Activated T-cell treated with anti-CD3 and anti-CD28 coated beads, Interleukin-2, amount 50 U/mL, for 4 hours (primary cell): ENCODE data around the gene CKMT1A. TPM values are rescaled to one million over a fixed set of nuclear protein-coding genes. Genes with fewer than 3 reads are reported as not detected.
A peak's percentile ranks its signal among the peaks of the same experiment; 100 is the strongest.
"Not testable (repeated sequence)": the region's sequence is repeated elsewhere in the genome, so short reads cannot be mapped to it uniquely, and the experiment has no call there.

Source experiments
- ATAC-seq, 2 donors: fragments of 200-7000 bp; cut with Tn5 transposase; one replicate each; pipeline ENCODE4 v1.10.0; 2021
- DNase-seq: peaks from one replicate; pipeline ENCODE4 v3.0.0-alpha.2; 2020
- H3K27me3 Mint-ChIP-seq: one replicate; pipeline ENCODE4 v1.8.0; 2021; ENCODE audit warnings: low read depth, mixed read lengths
- H3K36me3 Mint-ChIP-seq: one replicate; pipeline ENCODE4 v1.8.0; 2022; ENCODE audit warnings: mixed read lengths; ENCODE audit not compliant: insufficient read depth
- H3K4me1 Mint-ChIP-seq: one replicate; pipeline ENCODE4 v1.8.0; 2021; ENCODE audit warnings: low read depth, mixed read lengths
- H3K4me3 Mint-ChIP-seq: one replicate; pipeline ENCODE4 v1.8.0; 2021; ENCODE audit warnings: mild to moderate bottlenecking, moderate library complexity, mixed read lengths
- H3K9me3 Mint-ChIP-seq: one replicate; pipeline ENCODE4 v1.8.0; 2021; ENCODE audit warnings: mixed read lengths
- total RNA-seq, 3 donors: library from RNA; stranded (reverse); gene quantifications; one replicate each; pipeline ENCODE4 v1.2.1, GENCODE V29; 2021

The CKMT1A gene
- total RNA-seq, 3 donors from 2014 or later, result not detected

GRCh38 chr15:43723151-43723550, 29.5 kb downstream of the CKMT1A start:
- Mint-ChIP-seq H3K36me3 (no peaks in the 10 kb centered on the region), H3K4me3 (no peak overlapping the region), H3K27me3 (peaks cover 6% of the 10 kb centered on the region), H3K9me3 (no peaks in the 10 kb centered on the region), H3K4me1 (no peaks in the 10 kb centered on the region)
- DNase-seq, result no peak
- no peak for ATAC-seq

- H3K4me3 Mint-ChIP-seq, H3K9me3 Mint-ChIP-seq, H3K4me1 Mint-ChIP-seq, H3K27me3 Mint-ChIP-seq, H3K36me3 Mint-ChIP-seq, DNase-seq, ATAC-seq: not testable (repeated sequence)
These were observed 32.6 kb downstream of the CKMT1A start for GRCh38 chr15:43726306-43726705.

- not testable (repeated sequence) for DNase-seq, H3K4me1 Mint-ChIP-seq, H3K4me3 Mint-ChIP-seq, H3K36me3 Mint-ChIP-seq, H3K27me3 Mint-ChIP-seq, ATAC-seq, H3K9me3 Mint-ChIP-seq
These were observed 34.5 kb downstream of the CKMT1A start for GRCh38 chr15:43728053-43728725.

- no peak for ATAC-seq
These were observed 41.8 kb downstream of the CKMT1A start for GRCh38 chr15:43735416-43735815.

GRCh38 chr15:43746245-43746902, 52.7 kb downstream of the CKMT1A start, which contains the start of gene PDIA3:
PDIA3 (plus strand) TSS chr15:43746438; CDS start chr15:43746540, 102 bp downstream.
- H3K9me3 Mint-ChIP-seq, H3K36me3 Mint-ChIP-seq, H3K27me3 Mint-ChIP-seq: not testable (repeated sequence)
- Mint-ChIP-seq H3K4me1 (peaks cover 37% of the 10 kb centered on the region), H3K4me3 (peak within 1 kb of the TSS; percentile 98)
- ATAC-seq, result peak; percentile 90 to 92
- peak; percentile 78 for DNase-seq

More at GRCh38 chr15:43735416-43735815, 41.8 kb downstream of the CKMT1A start:
- Mint-ChIP-seq H3K9me3 (no peaks in the 10 kb centered on the region), H3K4me1 (no peaks in the 10 kb centered on the region), H3K36me3 (peaks cover 3% of the 10 kb centered on the region), H3K27me3 (no peaks in the 10 kb centered on the region), H3K4me3 (no peak overlapping the region)
- no peak for DNase-seq

GRCh38 chr15:43746903-43747309, 53.2 kb downstream of the CKMT1A start:
- peak overlapping the region; percentile 98 for H3K4me3 Mint-ChIP-seq
- H3K9me3 Mint-ChIP-seq, DNase-seq, H3K27me3 Mint-ChIP-seq: not testable (repeated sequence)
- ATAC-seq, result peak; percentile 48 to 51
- H3K4me1 Mint-ChIP-seq, result peaks cover 42% of the 10 kb centered on the region
- H3K36me3 Mint-ChIP-seq, result peaks cover 12% of the 10 kb centered on the region

- ATAC-seq (no peak), DNase-seq (no peak)
- peak overlapping the region; percentile 98 for H3K4me3 Mint-ChIP-seq
- peaks cover 54% of the 10 kb centered on the region for H3K4me1 Mint-ChIP-seq
- peaks cover 16% of the 10 kb centered on the region for H3K36me3 Mint-ChIP-seq
- no peaks in the 10 kb centered on the region for H3K9me3 Mint-ChIP-seq
- no peaks in the 10 kb centered on the region for H3K27me3 Mint-ChIP-seq
These were observed 54.7 kb downstream of the CKMT1A start for GRCh38 chr15:43748376-43748775.

Other genes starting within 250 kb of the CKMT1A start
- 10 to 100 TPM; 30.5 to 36.1 (median 35.3) TPM for gene TP53BP1, start 200.7 kb upstream of the CKMT1A start, total RNA-seq
- 1 to 10 TPM; 1.1 to 1.2 (median 1.2) TPM for gene MAP1A, start 176.3 kb upstream of the CKMT1A start, total RNA-seq
- gene PPIP5K1, start 103.7 kb upstream of the CKMT1A start, total RNA-seq, result 10 to 100 TPM; 30.8 to 33.4 (median 31.6) TPM
- gene CKMT1B, start 99.8 kb upstream of the CKMT1A start, total RNA-seq, result under 1 TPM in 1 of 3 donors, not detected in 2; 0.48 TPM
- gene STRC, start 75.1 kb upstream of the CKMT1A start, total RNA-seq, result under 1 TPM; 0.13 to 0.33 (median 0.22) TPM
- gene CATSPER2, start 45.0 kb upstream of the CKMT1A start, total RNA-seq, result 1 to 10 TPM; 3.4 to 5.4 (median 3.9) TPM
- 100 to 1,000 TPM; 434 to 498 (median 449) TPM for gene PDIA3, start 52.6 kb downstream of the CKMT1A start, total RNA-seq
- 1 to 10 TPM in 1 of 3 donors, under 1 TPM in 2; 0.46 to 1.0 (median 0.63) TPM for gene ELL3, start 83.1 kb downstream of the CKMT1A start, total RNA-seq
- 100 to 1,000 TPM; 561 to 596 (median 567) TPM for gene SERF2, start 98.5 kb downstream of the CKMT1A start, total RNA-seq
- under 1 TPM; 0.08 to 0.24 (median 0.15) TPM for gene SERINC4, start 106.4 kb downstream of the CKMT1A start, total RNA-seq
- gene HYPK, start 106.7 kb downstream of the CKMT1A start, total RNA-seq, result 10 to 100 TPM; 48.3 to 50.7 (median 49.0) TPM
- gene MFAP1, start 130.8 kb downstream of the CKMT1A start, total RNA-seq, result 10 to 100 TPM; 37.0 to 38.0 (median 37.4) TPM
- gene WDR76, start 133.1 kb downstream of the CKMT1A start, total RNA-seq, result 10 to 100 TPM; 37.1 to 44.8 (median 39.2) TPM